Activated CD4-positive, alpha-beta memory T cell treated with anti-CD3 and anti-CD28 coated beads, Interleukin-2, amount 10 ng/mL, durations not matched to agents 7 days and 5 days (primary cell): Measurements from ENCODE around the gene CALD1. TPM values are rescaled to one million over a fixed set of nuclear protein-coding genes. Genes with fewer than 3 reads are reported as not detected.

ENCODE experiments used
- CTCF ChIA-PET: fragments of 350-600 bp; sonication (Branson Sonifier 250); formaldehyde crosslinking; loops from one replicate; lab custom pipeline; 2021; ENCODE audit warnings: antibody characterized with exemption, inconsistent platforms; lab: Charles Lee
- POLR2A ChIA-PET: fragments of 350-600 bp; sonication (Branson Sonifier 250); formaldehyde crosslinking; loops from one replicate; lab custom pipeline; 2021; ENCODE audit warnings: antibody characterized with exemption; lab: Charles Lee
- DNase-seq: peaks from one replicate; pipeline ENCODE4 v3.0.0-alpha.2; 2020
- H3K27ac Mint-ChIP-seq: one replicate; pipeline ENCODE4 v1.8.0; 2021; ENCODE audit warnings: mild to moderate bottlenecking, mixed read lengths
- H3K27me3 Mint-ChIP-seq: one replicate; pipeline ENCODE4 v1.8.0; 2021; ENCODE audit warnings: mixed read lengths
- H3K36me3 Mint-ChIP-seq: one replicate; pipeline ENCODE4 v1.8.0; 2021; ENCODE audit warnings: low read depth, mixed read lengths
- H3K4me1 Mint-ChIP-seq: one replicate; pipeline ENCODE4 v1.8.0; 2021; ENCODE audit warnings: mixed read lengths
- H3K4me3 Mint-ChIP-seq: one replicate; pipeline ENCODE4 v1.8.0; 2021; ENCODE audit warnings: mild to moderate bottlenecking, mixed read lengths
- H3K9me3 Mint-ChIP-seq: one replicate; pipeline ENCODE4 v1.8.0; 2021; ENCODE audit warnings: mixed read lengths
- total RNA-seq, 2 experiments: library from RNA; stranded (reverse); gene quantifications; one replicate each; pipeline ENCODE4 v1.2.3, GENCODE V29; 2021

The CALD1 gene
- total RNA-seq, 2 experiments from 2014 or later = 0.38 to 0.63 TPM

GRCh38 chr7:134870156-134870555 lies 90.7 kb downstream of the CALD1 start:
- Mint-ChIP-seq H3K9me3 (no peaks in the 10 kb centered on the region), H3K27ac (no peak overlapping the region), H3K36me3 (no peaks in the 10 kb centered on the region), H3K27me3 (peaks cover 5% of the 10 kb centered on the region), H3K4me1 (peaks cover 6% of the 10 kb centered on the region), H3K4me3 (no peak overlapping the region)
- DNase-seq = no peak
- ChIA-PET CTCF (no interaction called here), POLR2A (no interaction called here)

- no peak for DNase-seq
- POLR2A ChIA-PET = no interaction called here
- Mint-ChIP-seq H3K4me3 (no peak overlapping the region), H3K27ac (no peak overlapping the region), H3K4me1 (peaks cover under 1% of the 10 kb centered on the region), H3K9me3 (no peaks in the 10 kb centered on the region), H3K27me3 (peaks cover 5% of the 10 kb centered on the region), H3K36me3 (no peaks in the 10 kb centered on the region)
- CTCF ChIA-PET = no interaction called here
These were observed 91.3 kb downstream of the CALD1 start for GRCh38 chr7:134870781-134871180.

GRCh38 chr7:134873253-134873652 lies 93.8 kb downstream of the CALD1 start:
- Mint-ChIP-seq H3K36me3 (no peaks in the 10 kb centered on the region), H3K4me3 (no peak overlapping the region), H3K27me3 (peaks cover 5% of the 10 kb centered on the region), H3K4me1 (no peaks in the 10 kb centered on the region), H3K27ac (no peak overlapping the region), H3K9me3 (no peaks in the 10 kb centered on the region)
- DNase-seq = no peak
- ChIA-PET POLR2A (no interaction called here), CTCF (no interaction called here)

GRCh38 chr7:134874407-134874806 lies 95.0 kb downstream of the CALD1 start:
- ChIA-PET POLR2A (no interaction called here), CTCF (no interaction called here)
- H3K27me3 Mint-ChIP-seq = peaks cover 5% of the 10 kb centered on the region
- no peaks in the 10 kb centered on the region for H3K36me3 Mint-ChIP-seq
- DNase-seq = no peak
- no peak overlapping the region for H3K4me3 Mint-ChIP-seq
- no peaks in the 10 kb centered on the region for H3K9me3 Mint-ChIP-seq
- H3K27ac Mint-ChIP-seq = no peak overlapping the region
- H3K4me1 Mint-ChIP-seq = no peaks in the 10 kb centered on the region

GRCh38 chr7:134875867-134876266 lies 96.4 kb downstream of the CALD1 start:
- POLR2A ChIA-PET = no interaction called here

GRCh38 chr7:134878746-134879357 lies 99.4 kb downstream of the CALD1 start:
- no peaks in the 10 kb centered on the region for H3K9me3 Mint-ChIP-seq
- CTCF ChIA-PET = interaction anchor here (1.0 to 1.1 kb wide), 2 partner anchors 11 to 108 kb away, joined by 3 to 7 read pairs; partner anchors contain the start of gene AGBL3
- POLR2A ChIA-PET = no interaction called here
- no peak overlapping the region for H3K27ac Mint-ChIP-seq
- peaks cover 2% of the 10 kb centered on the region for H3K27me3 Mint-ChIP-seq
- H3K36me3 Mint-ChIP-seq = no peaks in the 10 kb centered on the region
- no peak for DNase-seq
- H3K4me1 Mint-ChIP-seq = no peaks in the 10 kb centered on the region
- H3K4me3 Mint-ChIP-seq = no peak overlapping the region

More at GRCh38 chr7:134875867-134876266, 96.4 kb downstream of the CALD1 start:
- no peak overlapping the region for H3K4me3 Mint-ChIP-seq
- H3K27me3 Mint-ChIP-seq = peaks cover 5% of the 10 kb centered on the region
- no peaks in the 10 kb centered on the region for H3K36me3 Mint-ChIP-seq
- no peak overlapping the region for H3K27ac Mint-ChIP-seq
- no peaks in the 10 kb centered on the region for H3K9me3 Mint-ChIP-seq
- DNase-seq = no peak
- H3K4me1 Mint-ChIP-seq = no peaks in the 10 kb centered on the region
- CTCF ChIA-PET = no interaction called here

- Mint-ChIP-seq H3K4me3 (no peak overlapping the region), H3K9me3 (no peaks in the 10 kb centered on the region), H3K27me3 (no peaks in the 10 kb centered on the region), H3K27ac (no peak overlapping the region), H3K4me1 (no peaks in the 10 kb centered on the region), H3K36me3 (no peaks in the 10 kb centered on the region)
- ChIA-PET POLR2A (no interaction called here), CTCF (no interaction called here)
- DNase-seq = no peak
These were observed 100.5 kb downstream of the CALD1 start for GRCh38 chr7:134879815-134880475.

- no peak for DNase-seq
- no peak overlapping the region for H3K4me3 Mint-ChIP-seq
- no peaks in the 10 kb centered on the region for H3K9me3 Mint-ChIP-seq
- no peaks in the 10 kb centered on the region for H3K27me3 Mint-ChIP-seq
- ChIA-PET POLR2A (no interaction called here), CTCF (no interaction called here)
- no peaks in the 10 kb centered on the region for H3K36me3 Mint-ChIP-seq
- H3K27ac Mint-ChIP-seq = no peak overlapping the region
- peaks cover 8% of the 10 kb centered on the region for H3K4me1 Mint-ChIP-seq
These were observed 103.0 kb downstream of the CALD1 start for GRCh38 chr7:134882481-134882880.

- Mint-ChIP-seq H3K4me3 (no peak overlapping the region), H3K27ac (no peak overlapping the region), H3K36me3 (no peaks in the 10 kb centered on the region), H3K9me3 (no peaks in the 10 kb centered on the region), H3K4me1 (peaks cover 8% of the 10 kb centered on the region), H3K27me3 (no peaks in the 10 kb centered on the region)
- ChIA-PET POLR2A (no interaction called here), CTCF (no interaction called here)
- DNase-seq = no peak
These were observed 106.5 kb downstream of the CALD1 start for GRCh38 chr7:134885967-134886352.

- no peak for DNase-seq
- no peak overlapping the region for H3K4me3 Mint-ChIP-seq
- peaks cover 2% of the 10 kb centered on the region for H3K27me3 Mint-ChIP-seq
- POLR2A ChIA-PET = no interaction called here
- H3K4me1 Mint-ChIP-seq = peaks cover 8% of the 10 kb centered on the region
- H3K27ac Mint-ChIP-seq = no peak overlapping the region
- no peaks in the 10 kb centered on the region for H3K36me3 Mint-ChIP-seq
- CTCF ChIA-PET = no interaction called here
- H3K9me3 Mint-ChIP-seq = no peaks in the 10 kb centered on the region
These were observed 107.1 kb downstream of the CALD1 start for GRCh38 chr7:134886353-134887057.

- no peak overlapping the region for H3K4me3 Mint-ChIP-seq
- H3K27me3 Mint-ChIP-seq = peaks cover 5% of the 10 kb centered on the region
- H3K27ac Mint-ChIP-seq = no peak overlapping the region
- POLR2A ChIA-PET = no interaction called here
- no peaks in the 10 kb centered on the region for H3K9me3 Mint-ChIP-seq
- H3K36me3 Mint-ChIP-seq = no peaks in the 10 kb centered on the region
- no peak for DNase-seq
- CTCF ChIA-PET = no interaction called here
- peaks cover 8% of the 10 kb centered on the region for H3K4me1 Mint-ChIP-seq
These were observed 108.1 kb downstream of the CALD1 start for GRCh38 chr7:134887523-134887922.

GRCh38 chr7:134888141-134888740 lies 108.8 kb downstream of the CALD1 start:
- Mint-ChIP-seq H3K4me1 (peaks cover 8% of the 10 kb centered on the region), H3K4me3 (no peak overlapping the region), H3K27ac (no peak overlapping the region), H3K36me3 (no peaks in the 10 kb centered on the region), H3K9me3 (no peaks in the 10 kb centered on the region), H3K27me3 (peaks cover 8% of the 10 kb centered on the region)
- DNase-seq = no peak
- CTCF ChIA-PET = no interaction called here
- POLR2A ChIA-PET = no interaction called here
